ENCODE measurements around the gene TRAPPC2L.
A peak's percentile ranks its signal among the peaks of the same experiment; 100 is the strongest.

Gene TRAPPC2L

GRCh38 chr16:88839745-88840599 is 17.0 kb upstream of the TRAPPC2L start:
- no peak for DNase-seq

- DNase-seq = no peak
Measured at GRCh38 chr16:88840600-88841215, 16.2 kb upstream of the TRAPPC2L start.

- no peak for DNase-seq
Measured at GRCh38 chr16:88841521-88842307, 15.2 kb upstream of the TRAPPC2L start.

GRCh38 chr16:88842308-88842756 is 14.6 kb upstream of the TRAPPC2L start:
- no peak for DNase-seq

- DNase-seq = no peak
Measured at GRCh38 chr16:88842806-88843205, 14.1 kb upstream of the TRAPPC2L start.

GRCh38 chr16:88843256-88843655 is 13.7 kb upstream of the TRAPPC2L start:
- DNase-seq = no peak

GRCh38 chr16:88844419-88845036 is 12.4 kb upstream of the TRAPPC2L start:
- DNase-seq = no peak

- no peak for DNase-seq
Measured at GRCh38 chr16:88846088-88846487, 10.8 kb upstream of the TRAPPC2L start.

GRCh38 chr16:88847654-88848053 is 9.3 kb upstream of the TRAPPC2L start:
- no peak for DNase-seq

- DNase-seq = no peak
Measured at GRCh38 chr16:88848557-88848956, 8.4 kb upstream of the TRAPPC2L start.

GRCh38 chr16:88850531-88851199 is 6.3 kb upstream of the TRAPPC2L start:
- DNase-seq = no peak

- DNase-seq = no peak
Measured at GRCh38 chr16:88851616-88852015, 5.3 kb upstream of the TRAPPC2L start.

- no peak for DNase-seq
Measured at GRCh38 chr16:88853325-88853941, 3.5 kb upstream of the TRAPPC2L start.

- DNase-seq = peak; percentile 29
Measured at GRCh38 chr16:88854306-88855111, 2.4 kb upstream of the TRAPPC2L start.

GRCh38 chr16:88855176-88855575 is 1.8 kb upstream of the TRAPPC2L start:
- no peak for DNase-seq

GRCh38 chr16:88855736-88856121 is 1.2 kb upstream of the TRAPPC2L start:
- DNase-seq = peak; percentile 4

- DNase-seq = peak; percentile 29
Measured at GRCh38 chr16:88856122-88856827, 652 bp upstream of the TRAPPC2L start.

GRCh38 chr16:88857728-88858339 is 907 bp downstream of the TRAPPC2L start:
- DNase-seq = peak; percentile 45

- no peak for DNase-seq
Measured at GRCh38 chr16:88859381-88860091, 2.6 kb downstream of the TRAPPC2L start.

Data from effector CD8-positive, alpha-beta T cell (primary cell).